Neural cell (in vitro differentiated cells): ENCODE measurements around the gene PRH2.

ENCODE experiments used
- EP300 ChIP-seq: fragments of 450-650 bp; conservative IDR thresholded peaks from 2 replicates; pipeline ENCODE4 v1.6.1; 2014; ENCODE audit warnings: antibody characterized with exemption, mild to moderate bottlenecking, moderate library complexity; ENCODE audit not compliant: poor library complexity, severe bottlenecking
- EZH2 ChIP-seq: fragments of 200-600, 300-800 bp; shearing (Covaris generic), sonication (generic); IDR thresholded peaks from 2 replicates; pipeline ENCODE4 v1.6.1; 2014; ENCODE audit warnings: antibody characterized with exemption, low read length, borderline replicate concordance, mild to moderate bottlenecking; ENCODE audit not compliant: insufficient read depth, poor library complexity, severe bottlenecking
- POLR2AphosphoS5 ChIP-seq: IDR thresholded peaks from 2 replicates; pipeline ENCODE4 v1.6.1; 2012
- TAF1 ChIP-seq: IDR thresholded peaks from 2 replicates; pipeline ENCODE4 v1.6.1; 2012; ENCODE audit warnings: low read depth
- TF ChIP-seq, protein P1 (sequence below): fragments of 450-650 bp; IDR thresholded peaks from 2 replicates; pipeline ENCODE4 v1.5.1; 2014; ENCODE audit warnings: antibody characterized with exemption, mild to moderate bottlenecking, moderate library complexity; ENCODE audit not compliant: poor library complexity, severe bottlenecking

DNA sequence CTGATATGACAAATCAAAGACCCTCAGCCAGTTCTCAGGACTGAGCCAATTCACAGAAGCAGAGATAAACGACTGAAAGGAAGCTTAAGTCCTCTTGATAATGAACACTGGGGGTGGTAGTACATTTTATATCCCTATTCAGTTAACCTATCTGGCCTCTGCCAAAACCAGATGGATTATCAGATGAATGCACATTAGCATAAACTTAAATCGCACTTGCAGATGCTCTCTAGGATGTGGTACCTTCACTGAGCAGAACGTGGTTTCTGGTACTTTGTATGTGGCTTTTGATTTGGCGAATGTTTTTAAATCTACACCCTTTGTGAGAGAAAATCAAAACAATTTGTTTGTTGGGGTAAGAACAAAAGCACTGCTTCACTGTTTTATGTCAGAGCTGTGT, 31.2 kb downstream of the PRH2 start:
- no peak for TF ChIP-seq POLR2AphosphoS5
- TF ChIP-seq, protein P1, sequence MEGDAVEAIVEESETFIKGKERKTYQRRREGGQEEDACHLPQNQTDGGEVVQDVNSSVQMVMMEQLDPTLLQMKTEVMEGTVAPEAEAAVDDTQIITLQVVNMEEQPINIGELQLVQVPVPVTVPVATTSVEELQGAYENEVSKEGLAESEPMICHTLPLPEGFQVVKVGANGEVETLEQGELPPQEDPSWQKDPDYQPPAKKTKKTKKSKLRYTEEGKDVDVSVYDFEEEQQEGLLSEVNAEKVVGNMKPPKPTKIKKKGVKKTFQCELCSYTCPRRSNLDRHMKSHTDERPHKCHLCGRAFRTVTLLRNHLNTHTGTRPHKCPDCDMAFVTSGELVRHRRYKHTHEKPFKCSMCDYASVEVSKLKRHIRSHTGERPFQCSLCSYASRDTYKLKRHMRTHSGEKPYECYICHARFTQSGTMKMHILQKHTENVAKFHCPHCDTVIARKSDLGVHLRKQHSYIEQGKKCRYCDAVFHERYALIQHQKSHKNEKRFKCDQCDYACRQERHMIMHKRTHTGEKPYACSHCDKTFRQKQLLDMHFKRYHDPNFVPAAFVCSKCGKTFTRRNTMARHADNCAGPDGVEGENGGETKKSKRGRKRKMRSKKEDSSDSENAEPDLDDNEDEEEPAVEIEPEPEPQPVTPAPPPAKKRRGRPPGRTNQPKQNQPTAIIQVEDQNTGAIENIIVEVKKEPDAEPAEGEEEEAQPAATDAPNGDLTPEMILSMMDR: no peak
- TF ChIP-seq TAF1: no peak
- TF ChIP-seq EZH2: no peak
- no peak for TF ChIP-seq EP300
